ACC112 (cell line): ENCODE measurements around the gene ANXA4.

Source experiments
- H2AFZ ChIP-seq: fragments of 200-600 bp; sonication (generic); one replicate; pipeline ENCODE4 v1.6.0; 2017; ENCODE audit warnings: antibody characterized with exemption, low read length; ENCODE audit not compliant: unreplicated experiment
- H3K27ac ChIP-seq: fragments of 200-600 bp; sonication (generic); 2 replicates; pipeline ENCODE4 v1.5.1; 2014; ENCODE audit warnings: low read depth, mild to moderate bottlenecking, antibody characterized with exemption, low read length, moderate library complexity
- H3K27me3 ChIP-seq: fragments of 200-600 bp; sonication (generic); 2 replicates; pipeline ENCODE4 v1.6.1; 2014; ENCODE audit warnings: mild to moderate bottlenecking, antibody characterized with exemption, low read length, moderate library complexity, mixed read lengths; ENCODE audit not compliant: insufficient read depth
- H3K36me3 ChIP-seq: fragments of 200-600 bp; sonication (generic); 2 replicates; pipeline ENCODE4 v1.6.1; 2016; ENCODE audit warnings: mild to moderate bottlenecking, antibody characterized with exemption, low read length, moderate library complexity, mixed read lengths; ENCODE audit not compliant: insufficient read depth
- H3K4me1 ChIP-seq: fragments of 200-600 bp; sonication (generic); one replicate; pipeline ENCODE4 v1.6.1; 2016; ENCODE audit warnings: low read length, mixed read lengths; ENCODE audit not compliant: insufficient read depth, unreplicated experiment, control insufficient read depth
- H3K4me3 ChIP-seq: fragments of 200-600 bp; sonication (generic); 2 replicates; pipeline ENCODE4 v1.5.1; 2014; ENCODE audit warnings: mild to moderate bottlenecking, low read depth, low read length
- H3K79me2 ChIP-seq: fragments of 200-600 bp; sonication (generic); one replicate; pipeline ENCODE4 v1.6.0; 2016; ENCODE audit warnings: low read length; ENCODE audit not compliant: control insufficient read depth, unreplicated experiment, insufficient read depth

Gene ANXA4

GRCh38 chr2:69741575-69742321 is at the start of gene ANXA4:
ANXA4 (plus strand) TSS chr2:69742134; CDS start chr2:69781566, 39,432 bp downstream.
- Histone ChIP-seq H3K79me2 (peaks cover 13% of the 10 kb centered on the region), H3K4me1 (peaks cover 4% of the 10 kb centered on the region), H3K27ac (peak within 1 kb of the TSS; percentile 60)

GRCh38 chr2:69692424-69692823 is 49.5 kb upstream of the ANXA4 start:
- Histone ChIP-seq H2AFZ (no peak overlapping the region), H3K4me3 (no peak overlapping the region), H3K79me2 (no peaks in the 10 kb centered on the region), H3K27ac (no peak overlapping the region), H3K4me1 (peaks cover 23% of the 10 kb centered on the region), H3K27me3 (no peaks in the 10 kb centered on the region), H3K36me3 (no peaks in the 10 kb centered on the region)

More at GRCh38 chr2:69741575-69742321, at the start of gene ANXA4:
- H3K36me3 ChIP-seq, result no peaks in the 10 kb centered on the region
- peak within 1 kb of the TSS; percentile 89 for H2AFZ ChIP-seq
- H3K4me3 ChIP-seq, result peak within 1 kb of the TSS; percentile 91
- H3K27me3 ChIP-seq, result no peaks in the 10 kb centered on the region

- Histone ChIP-seq H3K27me3 (no peaks in the 10 kb centered on the region), H2AFZ (no peak overlapping the region), H3K36me3 (no peaks in the 10 kb centered on the region), H3K4me1 (peaks cover 23% of the 10 kb centered on the region), H3K79me2 (no peaks in the 10 kb centered on the region), H3K27ac (no peak overlapping the region), H3K4me3 (no peak overlapping the region)
Observed at GRCh38 chr2:69693059-69693774, 48.7 kb upstream of the ANXA4 start.

- no peaks in the 10 kb centered on the region for H3K79me2 ChIP-seq
- H3K27ac ChIP-seq, result no peak overlapping the region
- no peaks in the 10 kb centered on the region for H3K36me3 ChIP-seq
- no peak overlapping the region for H3K4me3 ChIP-seq
- peaks cover 23% of the 10 kb centered on the region for H3K4me1 ChIP-seq
- no peak overlapping the region for H2AFZ ChIP-seq
- no peaks in the 10 kb centered on the region for H3K27me3 ChIP-seq
Observed at GRCh38 chr2:69693775-69694450, 48.0 kb upstream of the ANXA4 start.

DNA sequence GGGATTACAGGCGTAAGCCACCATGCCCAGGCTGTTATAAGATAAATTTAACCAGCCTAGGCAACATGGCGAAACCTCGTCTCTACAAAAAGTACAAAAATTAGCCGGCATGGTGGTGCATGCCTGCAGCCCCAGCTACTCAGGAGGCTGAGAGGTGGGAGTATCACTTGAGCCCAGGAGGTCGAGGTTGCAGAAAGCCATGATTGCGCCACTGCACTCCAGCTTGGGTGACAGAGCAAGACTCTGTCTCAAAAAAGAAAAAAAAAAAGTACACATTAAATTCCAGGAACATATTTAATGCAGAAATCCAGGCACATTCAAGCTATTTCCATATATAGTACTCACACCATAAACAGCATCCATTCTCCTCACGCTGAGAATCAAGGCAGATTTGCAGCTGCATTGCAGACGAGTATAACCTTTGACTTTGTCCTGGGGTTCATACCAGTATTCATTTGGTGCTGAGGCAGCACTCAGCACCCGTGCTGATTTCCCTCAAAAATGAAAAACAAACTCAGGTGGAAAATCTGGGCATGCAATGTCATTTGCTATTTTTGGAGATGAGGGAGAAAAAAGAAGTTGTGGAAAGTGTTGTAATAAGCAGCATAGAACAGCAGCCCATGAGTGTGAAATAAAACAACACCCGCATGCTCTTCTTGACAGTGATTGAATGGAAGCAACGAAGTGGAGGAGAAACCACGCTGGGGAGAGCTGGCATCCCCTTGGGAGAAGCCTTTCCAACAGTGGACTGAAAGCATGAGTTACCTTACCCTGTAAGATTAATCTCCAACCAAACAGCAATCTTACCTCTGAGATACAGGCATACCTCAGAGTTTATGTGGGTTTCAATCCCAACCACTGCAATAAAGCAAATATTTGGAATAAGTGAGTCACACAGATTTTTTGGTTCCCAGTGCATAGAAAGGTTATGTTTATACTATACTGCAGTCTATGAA is 46.8 kb upstream of the ANXA4 start:
- H3K79me2 ChIP-seq, result no peaks in the 10 kb centered on the region
- H3K4me1 ChIP-seq, result peaks cover 23% of the 10 kb centered on the region
- H3K27ac ChIP-seq, result peak overlapping the region; percentile 46
- no peaks in the 10 kb centered on the region for H3K36me3 ChIP-seq
- peak overlapping the region; percentile 46; the same call in 1 of the 2 replicates for H3K4me3 ChIP-seq
- no peak overlapping the region for H2AFZ ChIP-seq
- no peaks in the 10 kb centered on the region for H3K27me3 ChIP-seq

DNA sequence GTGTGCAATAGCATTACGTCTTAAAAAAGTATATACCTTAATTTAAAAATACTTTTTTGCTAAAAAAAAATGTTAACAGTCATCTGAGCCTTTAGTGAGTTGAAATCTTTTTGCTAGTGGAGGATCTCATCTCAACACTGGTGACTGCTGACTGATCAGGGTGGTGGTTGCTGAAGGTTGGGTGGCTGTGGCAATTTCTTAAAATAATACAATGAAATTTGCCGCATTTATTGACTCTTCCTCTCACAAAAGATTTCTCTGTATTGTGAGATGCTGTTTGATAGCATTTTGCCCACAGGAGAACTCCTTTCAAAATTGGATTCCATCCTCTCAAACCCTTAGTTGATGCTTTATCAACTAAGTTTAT is 46.1 kb upstream of the ANXA4 start:
- H3K4me1 ChIP-seq, result peaks cover 23% of the 10 kb centered on the region
- peak overlapping the region; percentile 46; the same call in 1 of the 2 replicates for H3K27ac ChIP-seq
- H3K27me3 ChIP-seq, result no peaks in the 10 kb centered on the region

GRCh38 chr2:69700381-69700780 is 41.6 kb upstream of the ANXA4 start:
- Histone ChIP-seq H3K79me2 (no peaks in the 10 kb centered on the region), H2AFZ (no peak overlapping the region), H3K36me3 (no peaks in the 10 kb centered on the region), H3K4me1 (peaks cover 9% of the 10 kb centered on the region), H3K27ac (no peak overlapping the region), H3K4me3 (no peak overlapping the region), H3K27me3 (no peaks in the 10 kb centered on the region)

More for the DNA sequence above, 46.1 kb upstream of the ANXA4 start:
- Histone ChIP-seq H2AFZ (no peak overlapping the region), H3K36me3 (no peaks in the 10 kb centered on the region), H3K4me3 (no peak overlapping the region), H3K79me2 (no peaks in the 10 kb centered on the region)

DNA sequence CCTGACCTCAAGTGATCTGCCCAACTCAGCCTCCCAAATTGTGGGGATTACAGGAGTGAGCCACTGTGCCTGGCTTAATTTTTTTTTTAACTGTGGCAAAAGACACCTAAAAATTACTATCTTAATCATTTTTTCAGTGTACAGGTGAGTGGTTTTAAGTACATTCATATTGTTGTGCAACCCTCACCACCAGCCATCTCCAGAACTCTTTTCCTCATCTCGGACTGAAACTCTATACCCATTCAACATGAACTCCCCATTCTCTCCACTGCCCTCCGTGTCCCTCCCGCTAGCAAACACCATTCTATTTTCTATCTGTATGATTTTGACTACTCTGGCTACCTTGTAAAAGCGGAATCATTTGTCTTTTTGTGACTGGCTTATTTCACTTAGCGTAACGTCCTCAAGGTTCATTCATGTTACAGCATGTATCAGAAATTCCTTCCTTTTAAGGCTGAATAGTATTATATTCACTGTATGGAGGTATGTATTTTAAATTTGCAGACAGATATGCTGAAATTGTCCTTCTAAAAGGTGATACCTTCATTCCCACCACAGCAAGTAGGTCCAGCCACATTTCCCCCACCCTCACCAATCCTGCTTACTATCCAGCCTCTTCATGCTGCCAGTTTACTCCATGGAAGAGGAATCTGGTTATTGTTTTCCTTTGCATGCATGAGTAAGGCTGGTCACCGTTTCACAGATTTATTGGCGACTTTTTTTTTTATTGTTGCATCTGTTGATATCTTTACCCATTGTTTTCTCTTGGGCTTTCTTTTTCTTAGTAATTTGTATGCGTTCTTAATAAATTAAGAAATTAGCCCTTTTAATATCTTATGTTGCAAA is 40.6 kb upstream of the ANXA4 start:
- Histone ChIP-seq H3K4me1 (no peaks in the 10 kb centered on the region), H3K27me3 (no peaks in the 10 kb centered on the region), H2AFZ (no peak overlapping the region), H3K36me3 (no peaks in the 10 kb centered on the region), H3K27ac (no peak overlapping the region), H3K4me3 (no peak overlapping the region), H3K79me2 (no peaks in the 10 kb centered on the region)

- no peaks in the 10 kb centered on the region for H3K79me2 ChIP-seq
- H2AFZ ChIP-seq, result no peak overlapping the region
- H3K27me3 ChIP-seq, result no peaks in the 10 kb centered on the region
- no peak overlapping the region for H3K4me3 ChIP-seq
- H3K27ac ChIP-seq, result no peak overlapping the region
- H3K36me3 ChIP-seq, result no peaks in the 10 kb centered on the region
- H3K4me1 ChIP-seq, result no peaks in the 10 kb centered on the region
Observed at GRCh38 chr2:69703189-69703588, 38.7 kb upstream of the ANXA4 start.
